Stomach (tissue), 4 donors: ENCODE data around the gene COL5A3.

Experiments
- EP300 ChIP-seq: sonication (generic); formaldehyde crosslinking; IDR thresholded peaks from one replicate; pipeline ENCODE4 v1.6.1; 2017; ENCODE audit warnings: antibody characterized with exemption
- TF ChIP-seq, protein P1 (sequence below), 7 experiments: fragments of 450-650 bp in 4 of 7; fragments of 200-600 bp in 3 of 7; sonication (generic) in 3 of 7; IDR thresholded peaks; one replicate each; pipeline ENCODE4 v1.5.1; 2016 to 2019; ENCODE audit warnings: antibody characterized with exemption in 7 of 7, control low read depth in 2 of 7, mild to moderate bottlenecking in 1 of 7

DNA sequence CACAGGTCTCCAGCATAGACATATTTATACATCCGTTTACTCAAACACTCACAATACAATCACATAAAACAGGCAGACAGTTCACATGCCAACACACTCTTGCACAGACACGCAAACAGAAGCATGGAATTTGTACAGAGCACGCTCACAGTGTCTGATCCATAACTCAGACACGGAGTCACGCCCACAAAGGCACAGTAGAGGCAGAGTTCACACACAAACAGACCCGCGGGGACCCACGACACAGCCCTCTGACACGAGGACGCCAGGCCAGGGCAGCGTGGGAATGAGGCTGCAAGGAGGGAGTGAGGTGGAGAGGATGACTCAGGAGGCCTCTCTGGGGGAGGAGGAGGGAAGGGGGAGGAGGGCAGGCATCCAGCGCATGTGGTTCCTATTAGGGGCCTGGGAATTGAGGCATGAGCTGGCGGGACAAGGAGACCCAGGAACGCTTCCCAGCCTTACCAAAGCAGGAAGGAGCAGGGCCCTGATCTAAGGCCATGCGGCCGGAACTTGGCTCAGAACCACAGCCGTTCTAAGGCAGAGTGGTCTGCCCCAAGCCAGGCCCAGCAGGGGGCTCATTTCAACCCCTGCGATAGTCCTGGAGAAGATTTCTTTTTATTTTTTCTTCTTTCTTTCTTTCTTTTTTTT, 64.9 kb downstream of the COL5A3 start:
- TF ChIP-seq, protein P1, sequence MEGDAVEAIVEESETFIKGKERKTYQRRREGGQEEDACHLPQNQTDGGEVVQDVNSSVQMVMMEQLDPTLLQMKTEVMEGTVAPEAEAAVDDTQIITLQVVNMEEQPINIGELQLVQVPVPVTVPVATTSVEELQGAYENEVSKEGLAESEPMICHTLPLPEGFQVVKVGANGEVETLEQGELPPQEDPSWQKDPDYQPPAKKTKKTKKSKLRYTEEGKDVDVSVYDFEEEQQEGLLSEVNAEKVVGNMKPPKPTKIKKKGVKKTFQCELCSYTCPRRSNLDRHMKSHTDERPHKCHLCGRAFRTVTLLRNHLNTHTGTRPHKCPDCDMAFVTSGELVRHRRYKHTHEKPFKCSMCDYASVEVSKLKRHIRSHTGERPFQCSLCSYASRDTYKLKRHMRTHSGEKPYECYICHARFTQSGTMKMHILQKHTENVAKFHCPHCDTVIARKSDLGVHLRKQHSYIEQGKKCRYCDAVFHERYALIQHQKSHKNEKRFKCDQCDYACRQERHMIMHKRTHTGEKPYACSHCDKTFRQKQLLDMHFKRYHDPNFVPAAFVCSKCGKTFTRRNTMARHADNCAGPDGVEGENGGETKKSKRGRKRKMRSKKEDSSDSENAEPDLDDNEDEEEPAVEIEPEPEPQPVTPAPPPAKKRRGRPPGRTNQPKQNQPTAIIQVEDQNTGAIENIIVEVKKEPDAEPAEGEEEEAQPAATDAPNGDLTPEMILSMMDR (IDR thresholded peaks at IDR 0.05): no peak
- TF ChIP-seq EP300: no peak
